Adrenal gland (tissue), 5 donors: ENCODE data around the gene NQO2.

Experiments
- CTCF ChIP-seq, 6 experiments: fragments of 450-650 bp in 4 of 6; fragments of 200-600 bp in 2 of 6; sonication (generic) in 1 of 6; IDR thresholded peaks; 1 replicate in 5 of 6; 2 replicates in 1 of 6; pipeline versions ENCODE4 v1.5.1 to v1.8.0; 2016 to 2021; ENCODE audit warnings: antibody characterized with exemption in 6 of 6, mild to moderate bottlenecking in 2 of 6, moderate library complexity in 1 of 6
- POLR2A ChIP-seq, 2 donors: fragments of 450-650 bp; IDR thresholded peaks; one replicate each; pipeline ENCODE4 v1.6.1; 2017; ENCODE audit warnings: antibody characterized with exemption in 2 of 2, mild to moderate bottlenecking in 2 of 2, moderate library complexity in 1 of 2
- donor health status: DM: no; HTN: no; CAD: no.

- TF ChIP-seq CTCF (IDR thresholded peaks at IDR 0.05) (no peak), POLR2A (IDR thresholded peaks at IDR 0.05) (no peak)
These were observed 61.8 kb downstream of the NQO2 start for GRCh38 chr6:3061501-3061941.
